WI38 (cell line): ENCODE measurements around the gene XXYLT1.
"Not testable (repeated sequence)": the region's sequence is repeated elsewhere in the genome, so short reads cannot be mapped to it uniquely, and the experiment has no call there.

Experiments used
- H3K4me3 ChIP-seq: 2 replicates; pipeline ENCODE4 v1.5.1; 2011; ENCODE audit warnings: low read depth, mild to moderate bottlenecking, control low read depth, low read length
- CTCF ChIP-seq: IDR thresholded peaks from 2 replicates; pipeline ENCODE4 v1.5.1; 2012; ENCODE audit warnings: low read depth, mild to moderate bottlenecking, control low read depth, low read length

Gene XXYLT1

GRCh38 chr3:195111766-195112165, 159.2 kb downstream of the XXYLT1 start:
- no peak overlapping the region for H3K4me3 ChIP-seq
- TF ChIP-seq CTCF = no peak

- no peak overlapping the region for H3K4me3 ChIP-seq
These were observed 159.6 kb downstream of the XXYLT1 start for GRCh38 chr3:195111319-195111705.

GRCh38 chr3:195110647-195111318, 160.2 kb downstream of the XXYLT1 start:
- H3K4me3 ChIP-seq = no peak overlapping the region
- no peak for TF ChIP-seq CTCF

More at GRCh38 chr3:195111319-195111705, 159.6 kb downstream of the XXYLT1 start:
- TF ChIP-seq CTCF = no peak

- no peak for TF ChIP-seq CTCF
- no peak overlapping the region for H3K4me3 ChIP-seq
These were observed 161.8 kb downstream of the XXYLT1 start for GRCh38 chr3:195109098-195109657.

- no peak overlapping the region for H3K4me3 ChIP-seq
- TF ChIP-seq CTCF = no peak
These were observed 163.4 kb downstream of the XXYLT1 start for GRCh38 chr3:195107593-195107992.

- H3K4me3 ChIP-seq = not testable (repeated sequence)
These were observed 163.9 kb downstream of the XXYLT1 start for GRCh38 chr3:195107031-195107430.

- peak; percentile 99 for TF ChIP-seq CTCF
These were observed 164.5 kb downstream of the XXYLT1 start for GRCh38 chr3:195106418-195106906.

More at GRCh38 chr3:195106418-195106906, 164.5 kb downstream of the XXYLT1 start:
- H3K4me3 ChIP-seq = peak overlapping the region; percentile 28; the same call in 1 of the 2 replicates
